Breast epithelium (tissue), 3 donors: ENCODE measurements around the gene MCAM.

Experiments used
- CTCF ChIP-seq, 3 donors: fragments of 450-650 bp; IDR thresholded peaks; one replicate each; pipeline ENCODE4 v1.5.1; 2016 to 2017; ENCODE audit warnings: antibody characterized with exemption in 3 of 3, mild to moderate bottlenecking in 3 of 3, moderate library complexity in 3 of 3
- POLR2AphosphoS5 ChIP-seq, 3 donors: sonication (generic); formaldehyde crosslinking; IDR thresholded peaks; one replicate each; pipeline ENCODE4 v1.6.1; 2017; ENCODE audit warnings: antibody characterized with exemption in 3 of 3

GRCh38 chr11:119299416-119299815, 17.5 kb downstream of the MCAM start:
- TF ChIP-seq CTCF (IDR thresholded peaks at IDR 0.05) (no peak), POLR2AphosphoS5 (IDR thresholded peaks at IDR 0.05) (no peak)
